T-cell (primary cell): ENCODE data around the gene CREB3L2. TPM values are rescaled to one million over a fixed set of nuclear protein-coding genes. Genes with fewer than 3 reads are reported as not detected.

Source experiments
- ATAC-seq, 4 experiments: fragments of 200-7000 bp in 3 of 4; fragments of 150-1000 bp in 1 of 4; cut with Tn5 transposase; replicated peaks in 1 of 4; 1 replicate in 3 of 4; 2 replicates in 1 of 4; pipeline ENCODE4 v1.10.0; 2021; ENCODE audit warnings: moderate library complexity in 3 of 4, mild to moderate bottlenecking in 2 of 4, moderate number of reproducible peaks in 1 of 4
- CTCF ChIA-PET, 2 donors: fragments of 300-600 bp; sonication (Branson Sonifier 250); formaldehyde crosslinking; loops; one replicate each; lab custom pipeline; 2022; ENCODE audit warnings: antibody characterized with exemption in 2 of 2; lab: Charles Lee
- POLR2A ChIA-PET, 2 donors: fragments of 300-600 bp; sonication (Branson Sonifier 250); formaldehyde crosslinking; loops; one replicate each; lab custom pipeline; 2022; ENCODE audit warnings: antibody characterized with exemption in 2 of 2; lab: Charles Lee
- DNase-seq, 35 experiments: peaks; one replicate each; pipeline versions ENCODE4 v3.0.0 to v3.0.0-alpha.2; 2013 to 2023
- H3K27ac ChIP-seq: one replicate; pipeline ENCODE4 v1.5.1; 2013; ENCODE audit warnings: low read length
- H3K27me3 ChIP-seq, 2 experiments: replicated peaks in 1 of 2; 1 replicate in 1 of 2; 2 replicates in 1 of 2; pipeline versions ENCODE4 v1.6.1 to v1.7.0; 2013; ENCODE audit warnings: low read length in 1 of 2, mixed read lengths in 1 of 2; ENCODE audit not compliant: control insufficient read depth in 2 of 2, insufficient read depth in 2 of 2; ENCODE audit errors: extremely low read depth in 1 of 2
- H3K36me3 ChIP-seq, 2 donors: 1 replicate in 1 of 2; 2 replicates in 1 of 2; pipeline versions ENCODE4 v1.6.1 to v1.7.0; 2013; ENCODE audit warnings: low read length in 1 of 2; ENCODE audit not compliant: control insufficient read depth in 2 of 2, insufficient read depth in 1 of 2; ENCODE audit errors: extremely low read depth in 1 of 2
- H3K4me1 ChIP-seq, 2 experiments: 1 replicate in 1 of 2; 2 replicates in 1 of 2; pipeline versions ENCODE4 v1.6.1 to v1.7.0; 2013; ENCODE audit warnings: low read length in 2 of 2, mixed read lengths in 1 of 2; ENCODE audit not compliant: insufficient read depth in 2 of 2, control insufficient read depth in 1 of 2; ENCODE audit errors: extremely low read depth in 1 of 2
- H3K4me3 ChIP-seq, 2 donors: 1 replicate in 1 of 2; 2 replicates in 1 of 2; pipeline versions ENCODE4 v1.5.1 to v1.7.0; 2013; ENCODE audit warnings: mild to moderate bottlenecking in 2 of 2, low read length in 1 of 2, moderate library complexity in 1 of 2; ENCODE audit not compliant: control insufficient read depth in 1 of 2; ENCODE audit errors: extremely low read depth in 1 of 2
- H3K9me3 ChIP-seq: 2 replicates; pipeline ENCODE4 v1.7.0; 2013
- H3K27ac Mint-ChIP-seq, 2 donors: one replicate each; pipeline ENCODE4 v1.8.0; 2020 to 2021; ENCODE audit warnings: mild to moderate bottlenecking in 2 of 2, mixed read lengths in 2 of 2
- H3K27me3 Mint-ChIP-seq, 2 donors: one replicate each; pipeline ENCODE4 v1.8.0; 2021 to 2022; ENCODE audit warnings: mixed read lengths in 2 of 2
- H3K36me3 Mint-ChIP-seq: one replicate; pipeline ENCODE4 v1.8.0; 2021; ENCODE audit warnings: mixed read lengths
- H3K4me1 Mint-ChIP-seq, 3 donors: one replicate each; pipeline ENCODE4 v1.8.0; 2020 to 2022; ENCODE audit warnings: mixed read lengths in 3 of 3, mild to moderate bottlenecking in 1 of 3
- H3K4me3 Mint-ChIP-seq, 3 donors: one replicate each; pipeline ENCODE4 v1.8.0; 2020 to 2022; ENCODE audit warnings: mild to moderate bottlenecking in 3 of 3, mixed read lengths in 3 of 3, moderate library complexity in 3 of 3
- H3K9me3 Mint-ChIP-seq, 3 donors: one replicate each; pipeline ENCODE4 v1.8.0; 2020 to 2022; ENCODE audit warnings: mixed read lengths in 3 of 3
- WGBS: methylation state at CpG from one replicate; pipeline ENCODE4 v1.1.5; 2013; ENCODE audit warnings: missing lambda C conversion rate; ENCODE audit not compliant: insufficient coverage; 5-methylcytosine and 5-hydroxymethylcytosine counted together
- total RNA-seq, 35 experiments: library from RNA in 6 of 35; stranded (reverse) in 6 of 35; fragments of 120-200 nt in 1 of 35; gene quantifications; one replicate each; pipeline versions ENCODE4 v1.2.1 to v1.2.4 and lab custom pipeline; 2013 to 2026

Gene CREB3L2
- total RNA-seq, 5 donors from 2014 or later (not counting 1 experiment from before 2014, with no cell fraction given): 21.1 to 40.8 (median 28.9) TPM

DNA sequence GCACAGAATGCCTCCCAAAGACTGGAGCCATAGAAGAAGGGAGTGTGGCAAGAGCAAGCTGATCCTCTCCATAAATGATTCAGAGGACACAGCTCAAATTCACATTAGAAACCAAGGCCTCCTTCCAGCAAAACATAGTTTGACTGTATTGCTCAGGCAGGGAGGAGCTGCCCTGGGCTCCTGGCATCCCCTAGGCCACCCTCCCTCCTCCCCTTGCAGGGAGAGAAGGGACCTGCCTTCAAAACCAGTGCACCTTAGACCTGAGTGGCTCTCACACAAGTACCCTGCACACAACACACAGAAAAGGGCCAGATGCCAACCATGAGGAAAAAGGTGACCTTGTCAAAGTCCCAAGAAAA is 64.7 kb downstream of the CREB3L2 start:
- Histone ChIP-seq H3K27me3 (no peaks in the 10 kb centered on the region), H3K4me1 (peaks cover 7 to 22% of the 10 kb centered on the region in 2 experiments), H3K27ac (no peak overlapping the region), H3K36me3 (no peaks in the 10 kb centered on the region), H3K9me3 (no peaks in the 10 kb centered on the region), H3K4me3 (no peak overlapping the region)
- ChIA-PET CTCF (interaction anchor here in 1 of 2 donors (0.8 kb wide), 1 partner anchor 65 kb away, joined by 3 read pairs; the partner anchor contains the start of gene CREB3L2), POLR2A (no interaction called here)
- Mint-ChIP-seq H3K9me3 (no peaks in the 10 kb centered on the region), H3K4me3 (no peak overlapping the region), H3K36me3 (peaks cover 20% of the 10 kb centered on the region), H3K4me1 (peaks cover 40 to 42% (median 41%) of the 10 kb centered on the region in 3 donors), H3K27me3 (no peaks in the 10 kb centered on the region), H3K27ac (peak overlapping the region; percentile 93 to 99)
- DNase-seq (no peak), ATAC-seq (no peak)

DNA sequence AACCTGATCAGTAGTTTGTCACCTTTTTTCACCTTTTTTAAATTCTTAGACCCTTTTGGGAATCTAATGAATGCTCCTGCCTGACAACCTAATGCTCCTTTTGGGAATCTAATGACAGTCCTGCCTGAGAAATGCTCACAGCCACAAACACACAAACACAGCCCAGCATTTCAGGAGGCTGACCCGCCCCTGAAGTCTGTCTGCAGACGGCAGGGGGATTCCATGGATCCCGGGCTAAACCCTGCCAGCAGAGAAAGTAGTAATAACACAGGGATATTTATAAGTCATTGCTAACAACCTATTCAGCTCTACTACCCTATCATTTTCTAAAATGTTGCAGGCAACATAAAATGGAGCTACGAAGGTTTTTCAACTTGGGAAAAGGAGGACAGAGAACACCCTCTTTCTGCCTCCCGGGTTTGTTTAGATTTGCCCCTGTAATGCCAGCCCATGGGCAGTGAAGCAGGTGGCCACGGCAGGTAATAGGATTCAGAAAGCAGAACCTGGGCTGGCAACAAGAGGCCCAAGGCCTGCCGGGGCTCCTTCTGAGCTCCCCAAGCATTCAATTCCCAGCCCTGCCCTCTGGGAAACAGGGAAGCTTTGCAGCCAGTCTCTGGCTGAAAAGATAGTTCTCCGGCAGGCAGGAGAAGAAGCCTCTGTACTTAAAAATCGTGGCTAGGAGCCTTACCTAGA is 65.2 kb downstream of the CREB3L2 start:
- Mint-ChIP-seq H3K27ac (peak overlapping the region; percentile 93 to 99), H3K36me3 (peaks cover 21% of the 10 kb centered on the region), H3K4me1 (peaks cover 45 to 47% (median 46%) of the 10 kb centered on the region in 3 donors), H3K4me3 (peak overlapping the region in 1 of 3 donors; percentile 80), H3K27me3 (no peaks in the 10 kb centered on the region), H3K9me3 (no peaks in the 10 kb centered on the region)
- CTCF ChIA-PET: interaction anchor here (0.8 to 0.9 kb wide), 2 partner anchors 34 to 65 kb away, joined by 3 read pairs; partner anchors contain the start of gene CREB3L2 (in 1 of the 2)
- H3K27ac ChIP-seq: peak overlapping the region; percentile 87
- H3K4me3 ChIP-seq: no peak overlapping the region
- H3K4me1 ChIP-seq: peaks cover 7 to 22% of the 10 kb centered on the region in 2 experiments
- 92% methylated on average over 4 of the region's 9 CpGs for WGBS
- DNase-seq: no peak
- no peak for ATAC-seq
- POLR2A ChIA-PET: no interaction called here
- H3K27me3 ChIP-seq: no peaks in the 10 kb centered on the region
- H3K36me3 ChIP-seq: no peaks in the 10 kb centered on the region
- H3K9me3 ChIP-seq: no peaks in the 10 kb centered on the region

DNA sequence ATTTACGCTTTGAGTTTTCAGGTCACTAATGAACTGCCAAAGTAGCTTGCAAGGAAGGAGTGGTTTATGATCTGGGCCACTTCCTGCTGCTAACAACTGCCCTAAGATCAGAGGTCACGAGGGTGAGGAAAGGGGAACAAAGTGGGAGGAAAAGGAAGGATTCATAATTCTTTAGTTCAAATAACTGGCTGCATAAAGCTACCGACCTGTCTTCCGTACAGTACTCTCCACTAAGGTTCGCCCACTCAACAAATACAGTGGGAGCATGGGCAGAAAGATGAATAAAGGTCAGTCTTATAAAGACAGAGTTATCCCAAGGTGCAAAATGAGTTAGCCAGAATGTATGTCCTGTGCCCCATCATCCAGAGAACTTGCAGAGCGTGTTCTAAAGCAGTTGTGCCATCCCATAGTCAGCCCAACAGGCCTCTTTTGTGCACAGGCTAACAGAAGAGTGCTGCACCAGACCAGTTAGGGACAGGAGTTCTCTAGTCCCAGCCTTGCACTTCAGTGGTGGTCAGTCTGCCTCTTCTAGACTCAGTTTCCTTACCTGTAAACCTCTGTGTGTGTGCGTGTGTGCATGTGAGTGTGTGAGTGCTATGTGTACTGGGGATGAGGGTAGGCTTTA is 65.9 kb downstream of the CREB3L2 start:
- no peaks in the 10 kb centered on the region for H3K9me3 ChIP-seq
- Mint-ChIP-seq H3K9me3 (no peaks in the 10 kb centered on the region), H3K4me3 (peak overlapping the region; percentile 67 to 80 (median 79)), H3K27ac (peak overlapping the region; percentile 93 to 99), H3K27me3 (no peaks in the 10 kb centered on the region), H3K36me3 (peaks cover 21% of the 10 kb centered on the region), H3K4me1 (peaks cover 45 to 47% (median 46%) of the 10 kb centered on the region in 3 donors)
- CTCF ChIA-PET: interaction anchor here (0.9 to 1.6 kb wide), 3 partner anchors 31 to 33 kb away, joined by 3 to 7 read pairs (median 6); no protein-coding TSS in a partner anchor
- no peaks in the 10 kb centered on the region for H3K36me3 ChIP-seq
- peak; percentile 25 to 52 (median 42) for ATAC-seq
- peaks cover 7 to 22% of the 10 kb centered on the region in 2 experiments for H3K4me1 ChIP-seq
- peak in 8 of 35 experiments; percentile 1 to 45 (median 6) for DNase-seq
- peak overlapping the region in 1 of 2 donors; percentile 46 for H3K4me3 ChIP-seq
- peak overlapping the region; percentile 87 for H3K27ac ChIP-seq
- POLR2A ChIA-PET: no interaction called here
- H3K27me3 ChIP-seq: no peaks in the 10 kb centered on the region
- WGBS: 93% methylated on average over 2 of the region's 7 CpGs

DNA sequence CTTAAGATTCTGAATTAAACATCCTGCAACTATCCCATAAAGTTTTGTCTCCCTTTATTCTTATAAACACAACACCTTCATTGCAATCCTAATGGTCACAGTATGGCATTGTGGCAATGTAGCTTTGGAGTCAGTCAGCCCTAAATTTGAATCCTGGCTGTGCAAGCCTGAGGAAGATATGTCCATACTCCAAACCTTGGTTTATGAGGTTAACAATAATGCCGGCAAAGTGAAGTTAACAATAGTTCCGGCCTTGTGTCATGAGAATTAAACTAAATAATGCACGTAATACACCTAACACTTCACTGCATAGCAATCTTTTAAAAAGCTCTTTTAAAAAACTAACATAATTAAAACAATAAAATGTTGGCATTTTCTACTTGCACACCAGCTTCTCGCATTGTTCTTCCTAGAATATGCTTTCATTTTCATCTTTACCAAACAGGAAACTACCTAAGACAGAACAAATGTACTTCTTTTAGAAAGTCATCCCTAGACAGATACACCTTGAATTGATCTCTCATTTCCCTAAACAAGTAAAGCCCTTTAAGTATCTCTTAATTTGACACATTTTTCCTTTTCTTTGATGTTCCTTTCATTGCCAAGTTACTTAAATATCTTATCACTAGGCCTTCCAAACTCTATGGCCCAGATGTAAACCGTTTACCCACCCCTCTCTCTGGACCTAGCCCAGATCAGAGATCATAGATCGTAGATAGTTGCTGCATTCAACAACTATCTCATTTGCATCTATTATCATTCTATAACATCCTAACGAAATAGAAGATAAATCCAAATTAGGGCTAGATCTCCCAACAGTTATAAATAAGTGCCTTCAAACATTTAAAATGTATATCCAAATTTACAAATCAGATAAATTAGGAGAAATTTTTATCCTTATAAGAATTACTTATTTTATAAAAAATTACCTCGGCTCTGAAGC is 66.7 kb downstream of the CREB3L2 start:
- Histone ChIP-seq H3K9me3 (no peaks in the 10 kb centered on the region), H3K27ac (peak overlapping the region; percentile 87), H3K36me3 (no peaks in the 10 kb centered on the region), H3K4me1 (peaks cover 7 to 22% of the 10 kb centered on the region in 2 experiments), H3K4me3 (peak overlapping the region; percentile 12 to 46), H3K27me3 (no peaks in the 10 kb centered on the region)
- peak overlapping the region; percentile 78 to 80 (median 79) for H3K4me3 Mint-ChIP-seq
- CTCF ChIA-PET: interaction anchor here (0.6 to 1.9 kb wide), 9 partner anchors 20 to 817 kb away, joined by 3 to 9 read pairs (median 4); partner anchors contain the start of gene CREB3L2 (in 1 of the 2)
- POLR2A ChIA-PET: interaction anchor here in 1 of 2 donors (0.6 to 1.2 kb wide), 2 partner anchors 67 to 1667 kb away, joined by 3 read pairs; partner anchors contain the start of gene CREB3L2
- H3K9me3 Mint-ChIP-seq: no peaks in the 10 kb centered on the region
- DNase-seq (peak in 1 of 35 experiments; percentile 54), ATAC-seq (peak; percentile 78 to 90 (median 81))
- peaks cover 25% of the 10 kb centered on the region for H3K36me3 Mint-ChIP-seq
- peaks cover 47 to 50% (median 50%) of the 10 kb centered on the region in 3 donors for H3K4me1 Mint-ChIP-seq
- H3K27me3 Mint-ChIP-seq: no peaks in the 10 kb centered on the region
- 6% methylated on average over 3 of the region's 8 CpGs for WGBS
- peak overlapping the region; percentile 99 for H3K27ac Mint-ChIP-seq

DNA sequence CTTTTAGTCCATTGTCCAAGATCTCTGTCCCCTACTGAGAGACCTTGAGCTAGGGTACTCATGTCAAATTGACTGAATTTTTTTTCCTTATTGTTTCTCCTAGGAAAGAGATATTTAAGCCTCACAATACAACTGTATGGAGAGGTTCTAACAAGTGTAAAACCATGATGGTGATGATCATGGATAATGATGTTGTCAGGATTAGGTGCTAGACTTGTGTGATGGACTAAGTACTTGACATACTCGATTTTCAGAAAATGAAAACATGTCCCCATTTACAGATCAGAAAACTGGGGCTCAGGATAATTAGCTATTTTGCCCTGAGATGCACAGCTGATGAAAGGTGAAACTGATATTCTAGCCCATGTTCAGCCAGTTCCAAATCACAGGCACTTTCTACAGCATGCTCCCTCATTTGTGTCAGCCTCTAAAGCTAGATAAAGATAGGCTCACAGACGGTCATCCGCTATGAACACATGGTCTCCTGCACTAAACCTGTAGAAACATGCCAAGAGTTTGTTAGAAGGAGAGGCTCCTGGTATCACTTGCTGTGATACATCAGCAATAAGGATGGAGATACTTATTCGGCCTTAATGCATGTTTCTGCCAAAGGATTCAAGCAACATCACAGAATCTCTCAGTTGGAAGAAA is 67.6 kb downstream of the CREB3L2 start:
- ATAC-seq (no peak), DNase-seq (peak in 1 of 35 experiments; percentile 16)
- Mint-ChIP-seq H3K4me3 (peak overlapping the region; percentile 78 to 80 (median 79)), H3K9me3 (no peaks in the 10 kb centered on the region), H3K36me3 (peaks cover 27% of the 10 kb centered on the region), H3K4me1 (peaks cover 47 to 52% (median 51%) of the 10 kb centered on the region in 3 donors), H3K27me3 (no peaks in the 10 kb centered on the region), H3K27ac (peak overlapping the region; percentile 99)
- no peaks in the 10 kb centered on the region for H3K36me3 ChIP-seq
- ChIA-PET CTCF (interaction anchor here (0.6 to 1.9 kb wide), 6 partner anchors 13 to 818 kb away, joined by 3 to 9 read pairs (median 4); partner anchors contain the start of gene CREB3L2 (in 1 of the 2)), POLR2A (interaction anchor here in 1 of 2 donors (1.2 kb wide), 1 partner anchor 68 kb away, joined by 3 read pairs; the partner anchor contains the start of gene CREB3L2)
- H3K4me3 ChIP-seq: peak overlapping the region in 1 of 2 donors; percentile 46
- peak overlapping the region; percentile 87 for H3K27ac ChIP-seq
- peaks cover 7 to 22% of the 10 kb centered on the region in 2 experiments for H3K4me1 ChIP-seq
- WGBS: 75% methylated on average over 2 of the region's 4 CpGs
- no peaks in the 10 kb centered on the region for H3K9me3 ChIP-seq
- H3K27me3 ChIP-seq: no peaks in the 10 kb centered on the region
